ENCODE data around the gene PCDH9.
"Not testable (repeated sequence)": the region's sequence is repeated elsewhere in the genome, so short reads cannot be mapped to it uniquely, and the experiment has no call there.

The PCDH9 gene

DNA sequence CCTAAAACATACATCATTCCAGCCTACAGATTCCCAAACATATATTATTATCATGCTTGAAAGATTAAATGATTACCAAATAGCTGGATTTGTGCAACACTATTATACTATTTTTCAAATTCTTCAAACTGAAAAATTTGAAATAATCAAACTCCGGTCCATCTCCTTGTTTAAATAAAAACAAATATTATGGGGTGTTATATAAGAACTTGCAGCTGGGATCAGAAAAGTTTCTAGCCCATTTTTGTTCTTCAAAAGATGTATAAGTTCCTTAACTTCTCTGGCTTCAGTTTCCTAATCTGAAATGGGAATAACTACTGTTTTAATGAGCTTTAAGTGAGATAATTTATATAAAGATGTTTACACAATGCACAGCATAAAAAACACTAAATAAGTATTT lies 422.9 kb downstream of the PCDH9 start:
- no peak for DNase-seq

DNA sequence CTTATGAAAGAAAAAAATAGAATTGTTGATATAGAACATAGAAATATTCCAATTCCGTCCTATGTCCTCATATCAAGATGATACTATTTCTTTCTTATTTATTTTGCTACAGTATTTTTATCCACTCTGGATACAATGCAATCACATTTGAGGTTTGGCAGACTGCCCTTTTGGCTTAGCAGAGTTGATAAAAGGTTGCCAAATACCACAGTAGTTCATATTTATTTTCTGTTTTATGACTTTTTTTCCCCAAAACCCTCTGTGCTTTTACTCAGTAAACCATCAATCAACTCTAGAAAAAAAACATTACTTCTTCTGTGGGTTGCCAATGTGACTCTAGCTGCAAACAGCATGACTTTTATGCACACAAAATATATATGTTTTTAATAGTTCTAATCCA lies 424.5 kb downstream of the PCDH9 start:
- DNase-seq, result no peak

DNA sequence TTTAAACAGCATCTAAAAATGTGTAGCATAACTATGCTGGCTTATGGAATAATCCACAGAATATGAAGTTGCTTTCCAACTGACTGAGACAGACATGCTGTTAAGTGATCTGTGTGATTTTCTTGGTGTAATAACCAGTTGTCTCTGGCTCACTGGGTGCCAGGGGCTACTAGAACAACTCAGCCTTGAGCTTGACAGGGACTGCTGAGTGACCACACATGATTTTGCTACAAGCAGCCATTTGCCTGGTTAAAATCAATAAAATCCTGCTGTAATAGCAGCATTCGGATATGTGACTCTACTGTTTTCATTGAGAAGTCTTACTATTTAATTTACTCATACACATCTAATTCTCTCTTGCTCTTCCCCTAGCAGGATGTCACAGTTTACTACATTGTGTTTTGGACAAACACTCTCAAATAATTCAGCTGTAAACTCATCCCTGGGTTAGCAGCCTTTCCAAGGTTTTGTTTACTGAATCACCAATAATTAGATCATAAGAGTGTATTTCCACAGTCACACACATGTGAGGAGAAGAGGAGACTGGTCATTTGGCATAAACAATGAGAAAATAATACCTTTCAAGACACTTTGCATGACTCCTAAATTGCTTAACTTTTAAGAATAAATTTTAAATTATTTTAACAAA lies 426.2 kb downstream of the PCDH9 start:
- DNase-seq, result no peak

DNA sequence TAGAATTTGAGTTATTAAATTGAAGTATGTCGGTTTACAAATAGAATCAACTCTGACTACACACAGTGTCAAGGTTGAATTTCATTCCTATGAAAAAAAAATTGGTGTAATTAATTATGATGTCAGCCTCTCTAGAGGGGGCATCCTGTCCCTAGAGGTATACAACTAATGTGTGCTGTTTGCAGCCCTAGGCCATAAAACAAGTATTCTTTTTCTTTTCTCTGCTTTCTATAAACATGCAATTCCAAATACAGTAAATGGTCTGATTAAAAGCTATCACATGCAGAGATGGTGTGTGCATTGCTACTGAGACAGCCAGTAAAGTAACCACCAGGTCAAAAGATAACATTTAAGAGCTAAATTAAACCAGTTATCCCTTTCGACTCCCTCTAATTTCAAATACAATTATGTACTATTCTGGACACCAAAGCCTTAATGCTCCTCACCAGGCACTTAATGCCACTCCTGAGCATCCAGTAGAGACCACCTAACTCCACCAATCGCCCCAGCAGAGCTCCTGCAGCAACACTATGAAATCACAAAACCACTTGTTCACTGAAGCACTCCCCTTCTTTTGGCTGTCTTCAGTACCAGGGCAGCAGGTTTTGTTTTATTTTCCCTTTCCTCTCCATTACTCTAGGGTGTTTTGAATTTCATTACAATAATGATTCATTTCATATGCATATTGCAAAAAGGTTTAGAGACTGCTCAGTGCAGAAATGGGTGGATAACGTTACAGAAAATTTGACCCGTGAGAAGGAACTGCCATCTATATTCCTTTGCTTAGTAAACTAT lies 426.9 kb downstream of the PCDH9 start:
- DNase-seq, result no peak

DNA sequence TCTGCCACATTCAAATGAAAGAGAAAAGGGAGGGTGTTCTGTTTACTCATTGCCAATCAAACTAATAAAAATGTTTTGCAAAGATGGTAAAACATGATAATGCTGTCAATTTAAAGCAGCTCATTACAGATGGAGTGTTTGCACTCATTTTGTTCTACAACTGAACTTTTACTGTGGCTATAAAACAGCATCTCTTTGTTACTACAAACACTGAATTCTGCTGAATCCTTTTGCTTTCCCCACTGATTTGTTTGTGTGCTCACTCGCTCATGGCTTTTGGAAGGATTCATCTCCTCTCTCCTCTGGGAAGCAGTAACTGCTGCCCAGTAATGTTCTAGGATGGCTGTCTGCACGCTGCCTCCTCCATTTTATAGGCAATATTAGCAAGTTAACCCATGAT lies 434.5 kb downstream of the PCDH9 start:
- DNase-seq, result no peak

DNA sequence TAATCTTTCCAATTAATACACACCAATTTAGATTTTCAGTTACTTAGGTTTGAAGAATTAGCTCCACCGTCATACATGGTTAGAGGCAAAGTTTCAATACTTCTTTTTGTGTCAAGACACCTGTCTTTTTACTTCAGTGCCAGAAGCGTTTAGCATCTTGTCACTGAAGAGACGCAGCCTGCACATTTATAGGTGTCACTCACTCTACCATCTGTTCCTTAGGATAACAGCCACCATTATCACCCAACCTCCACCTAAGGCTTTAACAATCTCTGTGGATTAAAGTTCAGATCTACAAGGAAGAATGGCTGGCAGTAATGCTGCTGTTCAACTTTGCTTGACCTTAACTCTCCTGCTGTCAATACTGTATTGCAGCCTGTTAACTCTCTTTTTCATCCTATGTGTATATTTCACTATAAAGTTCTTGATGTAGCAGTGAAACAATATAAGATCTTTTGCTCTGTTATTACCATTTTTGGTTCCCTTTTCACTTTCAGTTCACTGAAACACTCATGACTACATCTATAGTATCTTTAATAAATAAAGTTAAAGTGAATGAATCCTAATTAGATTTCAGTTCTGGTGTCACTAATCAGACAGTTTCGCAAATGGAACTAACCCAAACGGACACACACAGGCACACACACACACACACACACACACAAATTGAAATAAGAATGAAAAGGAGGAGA lies 435.6 kb downstream of the PCDH9 start:
- no peak for DNase-seq

DNA sequence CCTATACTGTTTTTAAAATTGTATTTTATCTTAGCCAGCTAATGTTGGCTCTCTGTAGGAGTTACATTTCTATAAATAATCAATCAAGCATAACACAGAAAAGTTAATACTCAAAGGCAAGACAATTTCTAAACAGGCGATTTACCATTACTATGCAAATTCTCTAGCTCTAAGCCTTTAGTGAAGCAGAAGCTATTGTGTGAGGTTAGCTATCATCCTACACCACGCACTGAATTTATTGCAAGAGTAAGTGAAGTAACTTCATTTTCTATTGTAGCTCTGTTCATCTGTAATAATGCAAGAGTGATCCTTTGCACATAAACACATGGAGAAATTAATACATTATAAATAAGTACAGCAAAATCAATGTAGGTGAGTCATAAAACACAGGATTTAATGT lies 439.3 kb downstream of the PCDH9 start:
- no peak for DNase-seq

DNA sequence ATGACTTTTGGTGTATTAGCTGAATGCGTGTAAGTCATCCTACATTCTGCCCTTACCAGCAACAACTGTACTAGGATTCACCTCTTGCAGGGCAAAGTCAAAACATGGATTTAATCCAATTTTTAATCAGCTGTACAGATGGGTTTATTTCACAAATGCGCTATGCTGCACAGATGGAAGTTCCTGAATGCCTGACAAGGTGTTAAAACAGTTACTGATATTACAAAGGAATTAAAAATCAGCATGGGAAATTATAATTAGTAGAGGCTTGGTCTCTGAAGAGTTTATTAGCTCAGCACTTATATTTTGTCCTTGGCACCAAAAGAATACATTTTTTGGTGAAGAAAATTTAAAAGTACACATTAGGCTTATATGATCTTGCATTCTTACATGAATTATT lies 448.9 kb downstream of the PCDH9 start:
- no peak for DNase-seq

DNA sequence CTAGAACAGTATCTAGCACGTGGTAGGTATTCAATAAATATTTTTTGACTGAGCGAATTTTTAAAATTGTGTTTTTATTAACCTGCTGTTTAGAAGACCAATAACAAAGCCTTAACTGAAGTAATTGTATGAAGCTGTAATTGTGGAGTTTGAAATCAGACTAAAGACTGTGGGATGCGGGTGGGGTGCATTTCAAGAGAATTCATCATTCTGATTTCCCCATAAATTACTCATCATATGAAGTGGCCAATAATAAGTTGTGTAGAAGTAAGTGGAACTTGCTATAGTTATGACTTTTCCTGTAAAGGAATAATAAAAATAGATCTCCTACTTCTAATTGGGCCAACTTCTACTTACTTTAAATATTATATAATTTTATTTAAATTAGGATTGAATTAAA lies 449.3 kb downstream of the PCDH9 start:
- no peak for DNase-seq

DNA sequence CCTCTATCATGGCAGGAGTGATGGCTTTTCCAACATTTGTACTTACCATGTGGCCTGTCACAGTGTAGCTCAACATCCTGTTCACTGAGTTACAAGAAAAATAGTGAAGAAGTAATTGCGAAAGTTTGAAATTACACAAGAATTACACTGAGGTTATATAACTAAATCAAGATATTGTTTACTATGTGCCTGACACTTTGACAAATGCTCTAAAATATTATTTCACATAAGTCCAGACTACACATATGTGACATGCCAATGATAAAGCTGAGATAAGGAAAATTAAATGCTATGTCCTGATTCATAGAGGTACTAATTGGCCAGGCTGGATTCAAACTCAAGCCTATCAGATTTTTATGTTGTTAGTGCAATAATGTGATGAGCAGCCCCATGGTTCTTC lies 451.7 kb downstream of the PCDH9 start:
- DNase-seq, result no peak

DNA sequence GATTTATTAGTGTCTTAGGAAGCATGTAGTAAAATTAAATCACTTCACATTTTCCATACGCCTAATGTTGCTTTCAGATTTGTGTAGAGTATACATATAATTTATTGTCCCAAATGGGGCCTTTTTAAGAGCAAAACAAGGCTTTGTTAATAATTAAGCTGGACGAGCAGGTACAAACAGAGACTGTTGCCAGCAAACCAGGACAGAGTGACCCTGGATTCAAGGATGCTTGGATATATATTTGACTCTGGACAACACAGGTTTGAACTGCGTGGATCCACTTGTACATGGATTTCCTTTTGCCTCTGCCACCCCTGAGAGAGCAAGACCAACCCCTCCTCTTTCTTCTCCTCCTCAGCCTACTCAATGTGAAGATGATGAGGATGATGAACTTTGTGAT lies 454.9 kb downstream of the PCDH9 start:
- DNase-seq, result no peak

DNA sequence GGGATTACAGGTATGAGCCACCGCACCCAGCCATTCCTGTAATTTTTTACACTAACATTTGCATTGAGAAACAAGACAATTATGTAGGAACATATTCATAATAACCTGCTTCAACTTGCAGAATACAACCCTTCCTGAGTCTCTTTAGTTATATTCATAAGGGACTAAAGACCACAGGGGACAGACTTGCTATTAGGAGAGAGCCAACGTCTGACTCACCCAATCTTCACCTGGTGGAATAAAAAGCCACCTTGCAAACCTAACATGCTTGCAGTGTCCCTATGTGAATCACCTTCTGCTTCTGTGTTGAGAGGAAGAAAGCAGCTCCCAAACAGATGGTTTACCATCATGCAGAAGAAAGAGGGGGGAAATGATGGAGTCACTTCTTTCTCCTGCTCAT lies 456.1 kb downstream of the PCDH9 start:
- DNase-seq, result no peak

DNA sequence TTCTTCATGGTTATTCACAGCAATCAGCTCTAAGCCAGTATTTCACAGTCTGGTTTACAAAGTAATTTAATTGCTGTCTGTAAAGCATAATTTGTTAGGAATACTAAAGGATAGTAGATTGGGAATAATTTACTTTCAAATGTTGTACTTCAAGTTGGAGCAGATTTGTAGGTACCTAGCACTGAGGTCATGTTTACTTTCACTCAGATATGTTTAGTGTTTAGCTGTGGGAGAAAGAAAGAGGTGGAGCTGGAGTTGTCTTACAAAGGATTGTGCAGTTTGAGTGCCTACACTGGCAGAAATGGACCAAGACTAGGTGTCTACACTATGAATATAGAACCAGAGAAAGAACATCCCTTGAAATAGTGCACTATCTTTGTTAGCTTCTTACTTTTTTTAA lies 464.6 kb downstream of the PCDH9 start:
- DNase-seq, result no peak

DNA sequence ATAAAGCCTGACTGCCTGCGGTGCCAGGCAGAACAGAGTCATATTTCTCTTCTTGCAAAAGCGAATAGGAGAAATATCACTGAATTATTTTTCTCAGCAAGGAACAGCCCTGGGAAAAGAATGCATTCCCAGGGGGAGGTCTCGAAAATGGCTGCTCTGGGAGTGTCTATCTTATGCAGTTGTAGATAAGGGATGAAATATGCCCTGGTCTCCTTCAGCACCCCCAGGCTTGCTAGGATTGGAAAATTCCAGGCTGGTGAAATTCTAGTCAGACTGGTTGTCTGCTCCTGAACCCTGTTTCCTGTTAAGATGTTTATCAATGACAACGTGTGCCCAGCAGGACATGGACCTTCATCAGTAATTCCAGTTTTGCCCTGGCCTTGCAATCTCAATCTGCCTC lies 469.5 kb downstream of the PCDH9 start:
- DNase-seq, result not testable (repeated sequence)

DNA sequence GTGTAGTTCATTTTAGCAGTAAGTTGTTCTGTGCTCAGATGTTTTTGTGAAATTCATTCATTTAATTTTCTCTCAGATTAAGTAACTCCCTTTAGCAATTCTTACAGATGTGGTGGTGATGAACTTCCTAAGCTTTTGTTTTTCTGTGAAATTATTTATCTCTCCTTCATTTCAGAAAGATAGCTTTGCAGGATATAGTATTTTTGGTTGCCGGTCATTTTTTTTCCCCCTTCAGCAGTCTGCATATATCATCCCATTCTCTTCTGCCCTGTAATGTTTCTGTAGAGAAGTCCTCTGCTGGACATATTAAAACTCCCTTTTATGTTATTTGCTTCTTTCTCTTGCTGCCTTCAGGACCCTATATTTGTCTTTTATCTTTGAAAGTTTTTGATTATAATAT lies 470.2 kb downstream of the PCDH9 start:
- DNase-seq, result no peak

DNA sequence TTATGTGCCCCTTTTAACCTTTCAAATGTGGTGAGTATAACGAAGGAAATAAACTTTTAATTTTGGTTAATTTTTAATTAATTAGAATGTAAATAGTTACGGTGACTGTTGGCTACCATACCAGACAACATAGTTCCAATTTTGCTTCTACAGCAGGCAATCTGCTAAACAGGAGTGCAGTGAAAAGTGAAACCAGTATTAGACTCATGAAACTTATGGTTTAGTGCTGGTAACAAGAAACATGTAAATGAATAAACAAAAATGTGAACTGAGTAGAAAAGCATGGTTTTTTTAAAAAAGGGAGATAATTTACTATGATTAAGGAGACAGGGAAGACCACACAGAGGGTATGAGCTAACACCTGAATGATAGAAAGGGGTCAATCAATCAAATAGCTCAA lies 478.4 kb downstream of the PCDH9 start:
- DNase-seq, result no peak

DNA sequence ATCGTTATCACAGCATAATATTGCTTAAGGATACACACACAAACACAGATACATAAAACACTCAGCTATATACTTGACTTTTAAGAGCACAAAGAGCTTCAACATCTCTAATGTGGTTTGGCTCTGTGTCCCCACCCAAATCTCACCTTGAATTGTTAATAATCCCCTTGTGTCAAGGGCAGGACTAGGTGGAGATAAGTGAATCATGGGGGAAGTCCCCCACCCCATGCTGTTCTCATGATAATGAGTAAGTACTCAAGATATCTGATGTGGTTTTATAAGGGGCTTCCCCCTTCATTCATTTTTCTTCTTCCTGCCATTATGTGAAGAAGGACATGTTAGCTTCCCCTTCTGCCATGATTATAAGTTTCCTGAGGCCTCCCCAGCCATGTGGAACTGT lies 481.4 kb downstream of the PCDH9 start:
- DNase-seq, result no peak

DNA sequence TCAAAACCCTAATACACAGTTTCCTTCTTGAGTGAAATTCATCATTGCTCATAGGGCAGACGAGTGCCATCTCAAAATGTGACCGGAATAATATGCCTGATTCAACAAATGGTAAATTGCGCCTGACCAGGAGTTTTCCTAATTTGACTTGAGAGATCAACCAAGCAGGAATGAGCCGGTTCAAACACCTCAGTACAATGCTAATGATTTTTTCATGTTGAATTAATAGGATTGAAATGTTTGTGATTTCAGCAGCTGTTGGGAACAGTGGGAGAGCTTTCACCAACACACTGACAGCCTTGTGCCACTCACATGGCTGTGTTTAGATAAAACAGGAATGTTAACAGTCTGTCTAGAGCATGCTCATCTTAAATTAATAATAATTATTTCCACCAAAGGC lies 484.8 kb downstream of the PCDH9 start:
- no peak for DNase-seq

DNA sequence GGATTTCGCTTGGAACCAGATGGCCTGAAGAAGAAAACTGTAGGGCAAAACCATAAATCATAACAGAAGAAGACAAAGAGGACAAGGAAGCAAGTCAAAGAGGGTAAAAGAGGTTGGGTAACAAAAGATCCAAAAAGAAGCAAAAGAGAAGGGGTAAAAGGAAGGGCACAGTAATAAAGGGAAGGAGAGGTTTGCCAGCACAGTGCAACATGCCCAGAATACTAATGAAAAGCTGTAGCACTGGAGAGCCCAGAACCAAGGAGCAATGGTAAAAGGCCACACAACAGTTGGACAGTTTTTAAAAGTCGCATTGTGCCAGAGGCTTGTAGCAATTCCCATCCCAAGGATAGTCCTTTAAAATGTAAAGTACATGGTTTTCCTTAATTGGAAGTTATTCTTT lies 506.6 kb downstream of the PCDH9 start:
- DNase-seq, result no peak

DNA sequence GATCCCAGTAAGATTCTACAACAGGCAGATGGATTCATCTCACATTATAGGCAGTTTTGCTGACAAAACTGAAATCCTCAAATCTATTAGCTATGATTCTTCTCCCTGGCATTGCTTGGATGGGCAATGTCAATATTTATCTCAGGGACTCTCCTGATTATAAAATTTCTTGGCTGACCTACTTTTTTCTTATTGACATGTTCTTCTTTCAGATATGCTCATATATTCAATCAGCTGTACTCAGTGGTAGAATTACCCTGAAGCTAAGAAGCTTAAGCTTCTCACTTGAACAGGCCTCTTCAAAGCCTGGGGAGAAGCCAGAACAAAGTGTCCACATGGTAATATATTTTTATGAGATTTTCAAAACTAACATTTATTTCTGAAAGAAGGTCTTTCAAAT lies 513.6 kb downstream of the PCDH9 start:
- no peak for DNase-seq

DNA sequence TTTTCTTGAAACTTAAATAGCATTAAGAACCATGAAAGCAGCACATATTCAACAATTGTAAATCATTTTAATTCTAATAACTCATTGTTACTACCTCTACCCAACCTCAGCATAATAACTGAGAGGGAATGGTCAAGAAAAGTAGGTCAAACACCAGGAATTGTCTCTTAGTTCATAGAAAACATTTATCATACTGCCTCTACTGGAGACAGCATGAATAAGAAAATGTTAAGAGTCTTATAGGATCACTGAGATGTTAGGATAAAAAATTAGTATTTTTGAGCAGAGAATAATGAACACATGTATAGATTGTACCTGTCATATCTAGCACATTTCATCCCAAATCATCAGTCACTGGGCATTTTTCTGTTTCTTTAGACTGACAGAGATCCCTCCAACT lies 515.3 kb downstream of the PCDH9 start:
- no peak for DNase-seq

DNA sequence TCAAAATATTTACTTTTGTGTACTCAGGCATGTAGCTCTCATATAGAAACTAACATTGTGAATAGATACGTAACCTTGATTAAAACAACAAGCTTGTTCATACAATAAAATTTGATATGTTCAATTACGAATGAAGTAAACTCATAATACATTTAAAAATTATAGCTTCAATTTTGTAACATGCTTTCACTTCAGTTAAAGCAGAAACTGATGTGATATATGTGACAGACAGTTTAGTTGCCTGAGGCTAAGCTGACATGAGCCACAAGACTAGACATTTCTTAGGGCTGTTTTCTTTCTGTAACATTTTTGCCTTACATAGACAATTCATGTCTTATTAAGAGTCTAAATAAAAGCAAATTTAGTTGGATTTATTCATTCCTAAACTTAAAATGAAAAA lies 526.0 kb downstream of the PCDH9 start:
- no peak for DNase-seq

DNA sequence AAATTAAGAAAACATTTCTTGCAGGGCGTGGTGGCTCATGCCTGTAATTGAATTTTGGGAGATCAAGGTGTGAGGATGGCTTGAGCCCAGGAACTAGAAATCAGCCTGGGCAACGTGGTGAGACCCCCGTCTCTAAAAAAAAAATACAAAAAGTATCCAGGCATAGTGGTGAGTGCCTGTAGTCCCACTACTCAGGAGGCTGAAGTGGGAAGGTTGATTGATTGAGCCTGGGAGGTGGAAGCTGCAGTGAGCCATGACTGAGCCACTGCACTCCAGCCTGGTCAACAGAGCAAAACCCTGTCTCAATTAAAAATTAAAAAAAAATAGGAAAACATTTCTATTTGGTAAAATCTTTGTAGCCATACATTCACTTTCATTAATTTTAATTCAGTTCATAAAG lies 526.5 kb downstream of the PCDH9 start:
- no peak for DNase-seq

DNA sequence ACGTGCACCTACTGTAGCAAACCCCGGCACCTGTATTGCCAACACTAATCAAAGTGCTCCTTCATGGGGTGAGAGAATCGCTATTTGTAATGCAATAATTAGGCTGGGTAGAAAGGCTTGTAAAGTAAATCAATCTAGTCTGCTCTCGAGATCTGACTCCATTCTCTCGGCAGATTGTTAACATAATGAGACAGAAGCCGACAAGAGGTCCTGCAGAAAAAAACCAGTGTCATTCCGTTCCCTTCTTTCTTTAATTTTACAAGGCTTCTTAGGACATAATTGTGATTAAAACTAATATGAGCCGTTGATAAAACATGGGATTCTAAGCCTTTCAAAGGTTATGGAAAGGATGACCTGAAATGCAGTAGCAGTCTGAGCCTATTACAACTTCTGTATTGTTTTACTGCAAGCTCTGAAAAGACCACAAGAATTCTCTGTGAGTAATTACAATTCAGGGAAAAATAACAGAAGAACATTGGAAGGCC lies 530.0 kb downstream of the PCDH9 start:
- no peak for DNase-seq
